BLaER1 treated with 17β-estradiol and CSF1 and Interleukin-3, amounts not matched to agents 10 nM and 100 nM (cell line): ENCODE measurements around the gene DYRK3.
"Not testable (repeated sequence)": the region's sequence is repeated elsewhere in the genome, so short reads cannot be mapped to it uniquely, and the experiment has no call there.

ENCODE experiments used
- H3K27ac ChIP-seq, 11 experiments: shearing (Covaris generic); formaldehyde crosslinking; 2 replicates each; pipeline ENCODE4 v1.8.1; 2022
- H3K27me3 ChIP-seq, 11 experiments: shearing (Covaris generic); formaldehyde crosslinking; 2 replicates each; pipeline ENCODE4 v1.8.1; 2022
- H3K36me3 ChIP-seq, 11 experiments: shearing (Covaris generic); formaldehyde crosslinking; 2 replicates each; pipeline ENCODE4 v1.8.1; 2022
- H3K4me1 ChIP-seq, 10 experiments: shearing (Covaris generic); formaldehyde crosslinking; 2 replicates each; pipeline ENCODE4 v1.8.1; 2022
- H3K4me2 ChIP-seq, 11 experiments: shearing (Covaris generic); formaldehyde crosslinking; 2 replicates each; pipeline ENCODE4 v1.8.1; 2022
- H3K4me3 ChIP-seq, 10 experiments: shearing (Covaris generic); formaldehyde crosslinking; 2 replicates each; pipeline ENCODE4 v1.8.1; 2022
- H3K9ac ChIP-seq, 11 experiments: shearing (Covaris generic); formaldehyde crosslinking; 2 replicates each; pipeline ENCODE4 v1.8.1; 2022
- H3K9me3 ChIP-seq, 11 experiments: shearing (Covaris generic); formaldehyde crosslinking; replicated peaks in 1 of 11; 2 replicates each; pipeline ENCODE4 v1.8.1; 2022
- H4K20me1 ChIP-seq, 11 experiments: shearing (Covaris generic); formaldehyde crosslinking; 2 replicates each; pipeline ENCODE4 v1.8.1; 2022
- Cebpa-rat ChIP-seq, 11 experiments: shearing (Covaris generic); IDR thresholded peaks; 2 replicates each; pipeline ENCODE4 v1.8.1; 2022

The DYRK3 gene

GRCh38 chr1:206609229-206609991 lies 25.9 kb upstream of the DYRK3 start:
- TF ChIP-seq Cebpa-rat (IDR thresholded peaks at IDR 0.05) = no peak
- H3K4me3 ChIP-seq = no peak overlapping the region
- no peaks in the 10 kb centered on the region for H3K27me3 ChIP-seq
- H3K27ac ChIP-seq = peak overlapping the region in 9 of 11 experiments; percentile 4 to 61 (median 30); a peak in 14 of 22 replicates
- peaks cover 17 to 60% (median 38%) of the 10 kb centered on the region in 11 experiments; a peak in 21 of 22 replicates for H3K36me3 ChIP-seq
- peak overlapping the region; percentile 1 to 50 (median 16); a peak in 14 of 22 replicates for H3K9ac ChIP-seq
- H4K20me1 ChIP-seq = no peaks in the 10 kb centered on the region
- peak overlapping the region in 10 of 11 experiments; percentile 12 to 88 (median 47); a peak in 19 of 22 replicates for H3K4me2 ChIP-seq
- H3K9me3 ChIP-seq = no peaks in the 10 kb centered on the region
- peaks cover 27 to 45% (median 35%) of the 10 kb centered on the region in 10 experiments for H3K4me1 ChIP-seq

- H3K4me1 ChIP-seq = peaks cover 27 to 45% (median 35%) of the 10 kb centered on the region in 10 experiments
- H3K9me3 ChIP-seq = no peaks in the 10 kb centered on the region
- H3K4me2 ChIP-seq = peak within 1 kb of the TSS; percentile 82 to 97 (median 92)
- peak within 1 kb of the TSS; percentile 83 to 95 (median 91) for H3K27ac ChIP-seq
- no peaks in the 10 kb centered on the region for H4K20me1 ChIP-seq
- H3K4me3 ChIP-seq = peak within 1 kb of the TSS; percentile 63 to 81 (median 74)
- H3K27me3 ChIP-seq = no peaks in the 10 kb centered on the region
- peak within 1 kb of the TSS; percentile 85 to 96 (median 91) for H3K9ac ChIP-seq
- H3K36me3 ChIP-seq = peaks cover 0 to 33% (median 15%) of the 10 kb centered on the region in 11 experiments; a peak in 17 of 22 replicates
- no peak for TF ChIP-seq Cebpa-rat (IDR thresholded peaks at IDR 0.05)
Observed at GRCh38 chr1:206612129-206612876, 23.0 kb upstream of the DYRK3 start, which contains the start of gene EIF2D. EIF2D (minus strand) TSS chr1:206612465; CDS start chr1:206612342, 123 bp downstream.

- H3K9ac ChIP-seq, H3K4me2 ChIP-seq, H3K4me3 ChIP-seq, H4K20me1 ChIP-seq, H3K36me3 ChIP-seq, H3K27ac ChIP-seq, H3K27me3 ChIP-seq: not testable (repeated sequence)
- peaks cover 3 to 12% (median 8%) of the 10 kb centered on the region in 10 experiments; a peak in 14 of 20 replicates for H3K4me1 ChIP-seq
- H3K9me3 ChIP-seq = peaks cover 0 to 18% (median 8%) of the 10 kb centered on the region in 11 experiments; a peak in 8 of 22 replicates
Observed at GRCh38 chr1:206626396-206626795, 8.9 kb upstream of the DYRK3 start.

- Histone ChIP-seq H3K9me3 (peaks cover 0 to 18% (median 8%) of the 10 kb centered on the region in 11 experiments; a peak in 8 of 22 replicates), H3K9ac (no peak overlapping the region), H3K27me3 (no peaks in the 10 kb centered on the region), H3K27ac (no peak overlapping the region), H3K4me2 (peak overlapping the region in 3 of 11 experiments; percentile 4 to 49 (median 19); a peak in 4 of 22 replicates), H4K20me1 (no peaks in the 10 kb centered on the region), H3K4me1 (peaks cover 10 to 28% (median 18%) of the 10 kb centered on the region in 10 experiments), H3K4me3 (no peak overlapping the region), H3K36me3 (no peaks in the 10 kb centered on the region)
- no peak for TF ChIP-seq Cebpa-rat (IDR thresholded peaks at IDR 0.05)
Observed at GRCh38 chr1:206628916-206629315, 6.4 kb upstream of the DYRK3 start.

- no peak overlapping the region for H3K9ac ChIP-seq
- no peaks in the 10 kb centered on the region for H3K27me3 ChIP-seq
- H3K4me3 ChIP-seq = no peak overlapping the region
- peaks cover 0 to 6% (median 0%) of the 10 kb centered on the region in 11 experiments; a peak in 4 of 22 replicates for H4K20me1 ChIP-seq
- peaks cover 0 to 12% (median 4%) of the 10 kb centered on the region in 11 experiments; a peak in 6 of 22 replicates for H3K9me3 ChIP-seq
- no peak overlapping the region for H3K27ac ChIP-seq
- TF ChIP-seq Cebpa-rat (IDR thresholded peaks at IDR 0.05) = no peak
- H3K36me3 ChIP-seq = no peaks in the 10 kb centered on the region
- peak overlapping the region in 3 of 11 experiments; percentile 5 to 24 (median 21); a peak in 3 of 22 replicates for H3K4me2 ChIP-seq
- H3K4me1 ChIP-seq = peaks cover 21 to 40% (median 31%) of the 10 kb centered on the region in 10 experiments
Observed at GRCh38 chr1:206631085-206631509, 4.2 kb upstream of the DYRK3 start.

- peak overlapping the region in 4 of 11 experiments; percentile 4 to 92 (median 14); a peak in 5 of 22 replicates for H3K27ac ChIP-seq
- peaks cover 0 to 31% (median 9%) of the 10 kb centered on the region in 11 experiments; a peak in 9 of 22 replicates for H4K20me1 ChIP-seq
- H3K9ac ChIP-seq = peak overlapping the region in 6 of 11 experiments; percentile 4 to 89 (median 32); a peak in 8 of 22 replicates
- no peak overlapping the region for H3K4me3 ChIP-seq
- H3K27me3 ChIP-seq = no peaks in the 10 kb centered on the region
- TF ChIP-seq Cebpa-rat (IDR thresholded peaks at IDR 0.05) = no peak
- H3K9me3 ChIP-seq = no peaks in the 10 kb centered on the region
- H3K4me2 ChIP-seq = peak overlapping the region in 10 of 11 experiments; percentile 6 to 96 (median 89); a peak in 16 of 22 replicates
- peaks cover 0 to 16% (median 10%) of the 10 kb centered on the region in 11 experiments; a peak in 16 of 22 replicates for H3K36me3 ChIP-seq
- H3K4me1 ChIP-seq = peaks cover 32 to 55% (median 49%) of the 10 kb centered on the region in 10 experiments
Observed at GRCh38 chr1:206633708-206634121, 1.6 kb upstream of the DYRK3 start.

- no peak for TF ChIP-seq Cebpa-rat (IDR thresholded peaks at IDR 0.05)
Observed at GRCh38 chr1:206634365-206635079, 814 bp upstream of the DYRK3 start.

GRCh38 chr1:206635978-206636345 lies 626 bp downstream of the DYRK3 start:
- Histone ChIP-seq H3K4me3 (peak overlapping the region; percentile 80 to 94 (median 91)), H3K4me2 (peak overlapping the region; percentile 83 to 98 (median 93)), H3K4me1 (peaks cover 35 to 74% (median 62%) of the 10 kb centered on the region in 10 experiments), H3K9me3 (peaks cover 0 to 2% (median 0%) of the 10 kb centered on the region in 11 experiments; a peak in 3 of 22 replicates), H4K20me1 (peaks cover 0 to 50% (median 9%) of the 10 kb centered on the region in 11 experiments; a peak in 9 of 22 replicates), H3K27me3 (no peaks in the 10 kb centered on the region), H3K36me3 (peaks cover 0 to 39% (median 32%) of the 10 kb centered on the region in 11 experiments; a peak in 17 of 22 replicates), H3K9ac (peak overlapping the region; percentile 79 to 91 (median 84)), H3K27ac (peak overlapping the region in 10 of 11 experiments; percentile 35 to 92 (median 82); a peak in 18 of 22 replicates)
- TF ChIP-seq Cebpa-rat (IDR thresholded peaks at IDR 0.05) = no peak

More at GRCh38 chr1:206634365-206635079, 814 bp upstream of the DYRK3 start:
- Histone ChIP-seq H3K9ac (peak overlapping the region; percentile 79 to 91 (median 84); a peak in 21 of 22 replicates), H3K27me3 (no peaks in the 10 kb centered on the region), H3K4me3 (peak overlapping the region; percentile 80 to 94 (median 91)), H3K4me2 (peak overlapping the region; percentile 83 to 98 (median 93)), H4K20me1 (peaks cover 0 to 39% (median 9%) of the 10 kb centered on the region in 11 experiments; a peak in 9 of 22 replicates), H3K36me3 (peaks cover 0 to 24% (median 18%) of the 10 kb centered on the region in 11 experiments; a peak in 16 of 22 replicates), H3K27ac (peak overlapping the region in 10 of 11 experiments; percentile 35 to 92 (median 82); a peak in 20 of 22 replicates), H3K4me1 (peaks cover 35 to 63% (median 57%) of the 10 kb centered on the region in 10 experiments), H3K9me3 (no peaks in the 10 kb centered on the region)
